HG02970 (cell line): Measurements from ENCODE around the gene GMIP.

Source experiments
- ATAC-seq: cut with Tn5 transposase; IDR thresholded peaks from one replicate; pipeline ENCODE4 v1.9.1; 2021; ENCODE audit warnings: mild to moderate bottlenecking, moderate library complexity, moderate number of reproducible peaks; ENCODE audit not compliant: unreplicated experiment, low FRiP score

The GMIP gene

DNA sequence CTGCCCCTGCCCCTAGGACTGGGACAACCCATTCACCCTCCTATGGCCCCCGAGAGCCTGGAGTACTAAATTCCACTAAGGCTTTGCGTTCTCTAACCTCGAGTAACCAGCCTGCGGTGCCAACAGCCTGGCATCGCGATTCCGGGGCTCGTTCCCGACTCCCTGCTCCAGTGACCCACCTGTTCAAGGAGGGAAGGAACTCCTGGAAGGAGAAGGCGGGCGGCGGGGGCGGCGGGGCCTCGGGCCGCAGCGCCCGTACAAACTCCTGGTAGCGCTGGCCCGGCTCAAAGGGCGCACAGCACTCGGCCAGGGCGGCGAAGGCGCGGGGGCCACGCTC lies 6.3 kb downstream of the GMIP start:
- no peak for ATAC-seq

DNA sequence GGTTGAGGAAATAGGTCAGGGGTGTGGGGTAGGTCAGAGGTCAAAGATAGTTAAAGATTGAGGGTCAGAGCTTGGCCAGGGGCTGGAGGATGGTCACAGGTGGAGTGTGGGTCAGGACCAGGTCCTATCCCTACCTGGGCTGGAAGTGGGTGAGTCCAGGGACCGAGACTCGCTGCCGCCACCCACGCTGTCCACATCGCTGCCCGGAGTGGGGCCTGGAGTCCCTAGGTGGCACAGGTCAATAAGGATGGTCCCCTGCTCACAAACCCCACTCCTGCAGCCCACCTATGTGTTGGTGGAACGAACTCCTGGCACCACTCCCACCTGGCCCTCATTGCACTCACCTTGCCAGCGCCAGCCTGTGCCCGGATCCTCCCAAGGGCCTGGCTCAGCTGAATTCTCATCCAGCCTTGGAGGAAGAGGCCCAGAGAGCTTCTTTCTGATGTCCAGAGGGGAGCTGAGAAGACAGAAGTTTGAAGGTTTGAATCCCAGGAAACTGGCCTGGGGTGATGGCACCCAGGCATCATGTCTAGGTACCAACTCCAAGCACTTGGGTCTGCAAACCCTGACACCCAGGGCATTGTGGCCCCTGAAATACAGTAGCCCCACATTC lies 6.8 kb downstream of the GMIP start:
- no peak for ATAC-seq

DNA sequence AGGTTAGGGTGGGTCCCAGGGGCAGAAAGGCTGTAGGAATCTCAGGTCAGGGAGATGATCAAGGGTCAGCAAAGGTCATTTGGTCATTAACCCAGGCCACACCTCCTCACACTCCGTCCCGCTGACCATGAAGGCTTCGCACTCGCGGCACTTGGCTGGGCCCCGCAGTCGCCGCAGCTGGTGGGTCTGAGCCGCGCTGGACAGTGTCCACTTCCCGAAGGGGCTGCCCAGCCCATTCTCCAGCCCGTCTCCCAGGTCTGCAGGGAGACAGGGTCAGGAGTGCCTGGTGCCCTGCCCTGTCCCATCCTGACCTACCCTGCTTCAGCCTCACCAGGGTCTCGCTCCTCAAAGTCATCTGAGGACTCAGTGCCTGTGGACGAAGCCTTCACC lies 8.1 kb downstream of the GMIP start:
- no peak for ATAC-seq

DNA sequence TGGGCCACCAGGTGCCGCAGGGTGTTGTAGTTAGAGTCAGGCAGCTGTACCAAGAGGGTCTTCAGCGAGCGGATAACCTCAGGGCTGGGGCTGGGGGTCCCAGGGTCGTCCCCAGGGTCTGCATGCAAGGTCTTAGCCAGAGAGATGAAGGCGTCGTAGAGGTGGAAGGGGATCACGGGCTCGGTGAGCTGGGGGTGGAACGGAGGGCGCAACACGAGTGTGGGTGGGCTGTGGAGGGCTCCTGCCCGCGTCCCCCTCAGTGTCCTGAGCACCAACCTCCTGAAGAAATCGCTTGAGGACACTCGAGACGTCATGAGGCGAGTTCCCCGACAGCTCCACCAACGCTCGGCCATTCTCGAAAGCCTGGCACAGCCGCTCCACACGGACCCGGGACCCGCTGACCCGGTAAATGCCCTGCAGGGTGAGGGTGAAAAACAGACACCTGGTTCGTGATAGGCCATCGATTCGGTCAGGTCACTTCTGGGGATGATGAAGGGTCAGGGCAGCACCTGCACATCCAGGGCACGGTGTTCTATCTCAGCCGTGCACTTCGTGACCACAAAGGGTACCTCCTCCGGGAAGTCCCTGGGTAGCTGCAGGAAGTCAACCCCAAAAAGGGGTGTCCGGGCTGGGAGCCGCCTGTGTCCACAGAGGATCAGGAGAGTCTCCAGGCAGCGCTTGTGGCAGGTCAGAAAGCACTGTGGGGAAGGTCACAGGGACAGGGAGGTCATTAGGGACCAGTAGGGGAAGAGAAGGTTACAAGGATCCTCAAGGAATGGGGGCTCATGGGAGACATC lies 8.7 kb downstream of the GMIP start:
- no peak for ATAC-seq

DNA sequence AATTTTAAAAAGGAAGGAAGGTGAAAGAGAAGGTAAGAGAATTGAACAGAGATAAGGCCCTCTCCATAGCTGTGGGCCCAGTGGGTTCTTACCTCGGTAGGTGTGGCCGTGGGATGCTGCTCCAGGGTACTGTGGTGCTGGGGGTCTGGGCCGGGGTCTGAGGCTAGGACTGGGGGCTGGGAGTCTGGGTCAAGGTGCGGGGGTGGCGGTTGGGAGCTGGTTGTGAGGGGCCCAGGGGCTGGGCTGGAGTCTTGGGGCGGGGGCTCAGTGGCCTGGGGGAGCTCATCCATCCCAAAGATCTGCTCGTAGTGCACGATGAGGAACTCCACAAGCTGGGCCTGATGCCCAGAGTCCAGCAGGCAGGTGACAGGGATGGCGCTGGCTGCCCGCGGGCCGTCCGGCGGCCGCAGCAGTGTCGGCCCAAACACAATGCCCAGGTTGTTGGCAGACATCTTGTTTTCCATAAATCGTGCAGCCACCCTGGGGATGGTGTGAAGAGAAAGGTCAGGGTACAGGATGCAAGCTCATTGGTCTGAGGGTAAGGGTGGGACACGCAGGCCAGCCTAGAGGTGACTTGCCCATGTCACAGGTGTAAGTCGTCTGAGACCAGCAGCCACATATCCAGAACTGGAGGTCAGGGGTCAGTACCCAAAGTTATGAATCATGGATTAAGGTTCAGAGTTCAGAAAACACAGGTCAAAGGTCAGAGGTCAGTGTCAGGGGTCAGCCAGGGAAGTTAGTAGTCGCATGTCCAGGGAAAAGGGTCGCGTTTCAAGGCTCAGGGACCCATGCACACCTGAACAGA lies 9.5 kb downstream of the GMIP start:
- ATAC-seq = no peak

DNA sequence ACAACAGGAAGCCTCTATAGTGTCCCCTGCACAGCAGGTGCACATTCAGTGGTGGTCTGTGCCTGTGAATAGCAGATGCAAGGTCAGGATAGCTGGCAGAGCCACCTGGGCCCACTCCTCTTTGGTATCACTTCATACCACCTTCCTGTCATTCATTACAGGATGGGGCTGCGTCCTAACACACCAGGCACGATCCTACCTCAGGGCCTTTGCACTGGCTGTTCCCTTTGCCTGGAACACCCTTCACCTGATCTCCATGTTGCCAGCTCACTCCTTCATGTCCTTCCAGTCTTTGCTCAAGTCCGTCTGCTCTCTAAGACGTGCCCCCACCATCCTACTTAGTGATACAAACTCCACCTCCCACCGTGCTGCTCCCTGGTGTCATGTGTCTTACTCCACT lies 10.8 kb downstream of the GMIP start:
- ATAC-seq = no peak

DNA sequence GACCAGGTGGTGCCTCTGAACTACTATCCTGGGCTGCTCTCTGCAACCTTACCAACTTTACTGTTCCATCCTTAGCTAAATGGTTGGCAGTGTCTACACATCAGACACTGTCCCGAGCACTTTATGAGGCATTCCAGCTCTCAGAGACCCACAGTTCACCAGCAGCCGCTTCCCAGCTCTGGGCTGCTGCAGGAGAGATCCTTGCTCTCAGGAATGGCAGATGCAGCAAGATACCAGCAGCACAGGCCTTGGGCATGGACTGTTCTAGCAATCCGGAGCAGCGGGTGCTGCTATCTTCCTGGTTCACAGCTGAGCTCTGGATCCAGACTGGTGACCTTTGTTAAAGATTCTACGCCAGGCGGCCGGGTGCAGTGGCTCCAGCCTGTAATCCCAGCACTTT lies 12.1 kb downstream of the GMIP start:
- no peak for ATAC-seq

DNA sequence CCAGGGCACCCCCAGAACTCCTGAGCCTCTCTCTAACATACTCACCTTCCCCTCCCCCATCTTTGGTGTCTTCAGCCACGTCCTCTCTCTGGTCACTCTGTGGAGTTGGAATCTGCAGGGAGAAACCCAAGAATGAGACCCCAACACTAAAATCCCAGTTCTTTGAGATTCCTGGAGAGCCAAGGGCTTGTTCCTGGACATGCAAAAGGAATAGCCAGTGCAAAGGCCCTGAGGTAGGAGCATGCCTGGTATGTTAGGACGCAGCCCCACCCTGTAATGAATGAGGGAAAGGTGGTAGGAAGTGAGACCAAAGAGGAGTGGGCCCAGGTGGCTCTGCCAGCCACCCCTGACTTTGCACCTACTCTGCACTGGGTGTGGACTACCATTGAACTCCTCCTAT lies 13.0 kb downstream of the GMIP start:
- ATAC-seq = no peak

DNA sequence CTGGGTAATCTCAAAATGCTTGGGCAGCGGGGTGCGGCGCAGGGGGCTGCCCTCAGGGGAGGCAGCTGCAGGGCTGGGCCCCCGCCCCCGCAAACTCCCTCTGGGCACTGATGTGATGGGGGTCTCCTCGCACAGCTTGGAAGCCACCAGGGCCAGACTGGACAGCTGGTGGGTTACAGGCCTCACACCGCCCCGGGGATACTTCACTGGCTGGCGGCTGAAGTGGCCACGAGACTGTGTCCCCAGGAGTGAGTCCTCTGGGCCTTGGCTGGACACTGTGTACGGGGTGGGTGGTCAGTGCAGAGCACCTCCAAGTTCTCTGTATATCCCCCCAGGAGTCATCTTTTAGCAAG lies 13.4 kb downstream of the GMIP start:
- no peak for ATAC-seq

DNA sequence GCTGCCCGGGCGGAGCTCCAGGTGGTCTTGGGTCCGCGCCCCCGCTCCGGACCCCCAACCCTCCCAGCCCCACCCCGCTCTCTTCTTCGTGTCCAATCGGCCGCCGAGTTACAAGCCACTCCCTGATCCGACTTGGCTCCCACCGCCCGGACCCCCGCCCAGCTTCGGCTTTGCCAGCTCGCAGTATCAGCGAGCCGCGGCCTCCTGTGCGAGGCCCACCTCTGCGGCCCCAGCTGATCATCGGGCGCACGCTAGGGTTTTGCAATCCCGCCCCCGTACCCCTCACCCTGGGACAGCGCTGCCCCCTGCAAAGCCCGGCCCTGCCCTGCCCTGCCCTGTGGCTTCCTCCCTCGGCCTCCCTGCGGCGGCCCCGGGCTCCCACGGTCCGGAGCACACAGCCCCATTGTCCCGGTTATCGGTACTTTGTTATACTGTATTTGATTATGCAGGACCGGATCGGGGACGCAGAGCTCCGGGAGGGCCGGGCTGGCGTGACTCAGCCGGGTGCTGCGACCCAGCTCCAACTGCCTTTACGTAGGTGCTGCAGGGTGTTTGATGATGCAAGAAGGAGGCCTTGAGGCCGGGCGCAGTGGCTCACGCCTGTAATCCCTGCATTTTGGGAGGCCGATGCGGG lies 14.8 kb downstream of the GMIP start:
- no peak for ATAC-seq

DNA sequence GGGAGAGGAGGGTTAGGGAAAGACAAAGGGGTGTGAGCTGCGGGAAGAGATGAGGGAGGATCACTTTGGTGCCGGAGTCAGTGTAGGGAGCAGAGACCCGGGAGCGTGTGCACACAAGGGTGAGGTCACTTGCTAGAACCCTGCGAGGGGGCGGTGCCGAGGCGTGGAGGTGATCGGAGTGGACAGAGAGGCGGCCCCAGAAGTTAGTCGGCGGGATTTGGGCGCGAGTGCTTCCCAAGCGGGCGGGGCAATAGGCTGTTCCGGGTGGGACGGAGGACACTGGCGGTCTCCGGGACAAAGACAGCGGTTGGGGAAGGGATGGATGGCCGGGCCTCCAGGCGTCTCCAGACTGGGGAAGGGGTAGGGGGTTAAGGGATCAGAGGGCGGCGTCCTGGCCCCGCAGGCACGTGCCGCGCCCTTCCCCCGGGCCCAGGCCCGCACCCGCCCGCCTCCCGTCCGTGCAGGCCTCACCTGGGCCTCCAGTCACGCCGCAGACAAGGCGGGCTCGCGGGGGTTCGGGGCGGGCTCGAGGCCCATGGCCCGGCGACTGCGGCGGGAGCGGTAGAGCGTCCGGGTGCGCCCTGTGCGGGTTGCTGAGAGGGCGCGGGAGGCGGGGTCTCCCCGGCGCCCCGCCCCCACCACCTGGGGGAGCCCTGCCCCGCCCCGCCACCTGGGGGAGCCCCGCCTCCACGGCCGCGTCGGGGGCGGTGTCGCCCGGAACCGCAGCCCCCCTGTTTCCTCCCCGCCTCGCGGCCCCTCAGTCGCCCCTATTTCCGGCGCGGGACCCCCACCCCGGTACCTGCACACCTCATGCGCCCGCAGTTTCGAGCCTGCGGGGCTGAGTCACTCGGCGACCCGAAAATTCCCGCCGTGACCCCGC lies 15.6 kb downstream of the GMIP start, which contains the start of gene LPAR2:
LPAR2 (minus strand) TSS at position 600 of the 880 bp plus-strand sequence. CDS start 945 bp downstream, outside the sequence.
- no peak for ATAC-seq

DNA sequence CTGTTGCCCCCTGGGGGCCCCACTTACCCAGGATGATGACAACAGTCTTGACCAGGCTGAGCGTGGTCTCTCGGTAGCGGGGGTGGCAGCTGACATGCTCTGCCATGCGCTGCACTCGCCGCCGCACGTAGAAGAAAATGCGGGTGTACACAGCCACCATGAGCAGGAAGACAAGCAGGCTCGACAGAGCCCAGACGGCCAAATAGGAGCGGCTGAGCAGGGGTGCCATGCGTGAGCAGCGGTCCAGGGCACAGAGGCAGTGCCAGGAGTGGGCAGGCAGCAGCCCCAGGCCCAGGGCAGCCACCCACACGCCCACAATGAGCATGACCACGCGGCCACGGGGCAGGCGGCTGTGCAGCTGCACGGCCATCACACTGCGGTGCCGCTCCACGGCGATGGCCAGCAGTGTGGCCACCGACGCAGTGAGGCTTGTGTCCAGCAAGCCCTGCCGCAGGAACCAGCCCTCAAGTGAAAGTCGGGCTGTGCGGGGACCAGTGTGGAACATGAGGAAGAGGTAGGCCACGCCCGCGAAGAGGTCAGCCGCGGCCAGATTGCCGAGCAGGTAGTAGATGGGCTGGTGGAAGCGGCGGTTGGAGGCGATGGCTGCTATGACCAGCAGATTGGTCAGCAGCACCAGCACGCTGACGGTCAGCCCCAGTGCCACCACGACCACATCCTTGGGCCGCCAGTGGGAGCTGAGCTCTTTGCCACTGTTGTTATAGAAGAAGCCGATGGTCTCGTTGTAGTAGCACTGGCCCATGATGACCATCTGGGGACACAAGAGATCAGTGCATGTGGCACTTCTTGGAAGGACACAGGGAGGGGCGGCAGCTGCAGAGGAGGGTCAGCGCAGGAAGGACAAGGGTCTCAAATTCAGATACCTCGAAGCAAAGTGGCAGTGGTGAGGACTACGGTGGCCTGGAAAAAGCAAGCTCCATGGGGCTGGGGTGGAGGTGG lies 16.7 kb downstream of the GMIP start:
- ATAC-seq = no peak

DNA sequence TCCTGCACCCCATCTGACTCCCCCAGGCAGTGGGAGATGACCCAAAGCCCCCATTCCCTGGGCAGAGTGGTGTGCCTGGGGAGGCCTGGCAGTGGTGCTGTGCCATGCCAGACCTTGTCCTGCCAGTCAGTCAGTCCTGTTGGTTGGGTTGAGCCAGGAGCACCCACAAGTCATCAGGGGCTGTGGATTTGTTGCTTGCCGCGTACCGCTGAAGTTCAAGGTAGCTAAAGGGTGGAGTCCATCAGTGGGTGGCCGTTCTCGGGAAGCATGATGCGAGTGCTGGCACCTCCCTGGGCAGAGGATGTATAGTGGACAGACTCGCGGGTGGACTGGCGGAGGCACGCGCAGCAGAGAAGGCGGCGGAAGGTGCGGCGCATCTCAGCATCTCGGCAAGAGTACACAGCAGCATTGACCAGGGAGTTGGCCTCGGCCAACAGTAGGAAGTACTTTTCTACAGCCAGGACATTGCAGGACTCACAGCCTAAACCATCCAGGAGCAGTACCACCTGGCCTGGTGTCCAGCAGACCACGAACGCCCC lies 19.4 kb downstream of the GMIP start:
- ATAC-seq = no peak

DNA sequence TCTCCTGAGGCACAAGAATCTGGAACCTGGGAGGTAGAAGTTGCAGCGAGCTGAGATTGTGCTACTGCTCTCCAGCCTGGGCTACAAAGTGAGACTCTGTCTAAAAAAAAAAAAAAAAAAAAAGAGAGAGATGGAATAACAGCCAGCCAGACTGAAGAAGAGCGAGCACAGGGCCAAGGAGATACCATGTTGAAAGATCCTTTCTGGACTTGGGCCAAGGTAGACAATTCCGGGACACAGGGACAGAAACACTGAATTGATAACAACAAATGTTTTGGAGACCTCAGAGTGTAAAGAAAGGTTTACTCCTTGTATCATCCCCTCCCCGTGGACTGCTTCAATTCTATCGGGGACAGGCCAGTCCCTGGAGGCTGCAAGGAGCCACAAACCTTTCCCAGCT lies 20.1 kb downstream of the GMIP start:
- no peak for ATAC-seq

DNA sequence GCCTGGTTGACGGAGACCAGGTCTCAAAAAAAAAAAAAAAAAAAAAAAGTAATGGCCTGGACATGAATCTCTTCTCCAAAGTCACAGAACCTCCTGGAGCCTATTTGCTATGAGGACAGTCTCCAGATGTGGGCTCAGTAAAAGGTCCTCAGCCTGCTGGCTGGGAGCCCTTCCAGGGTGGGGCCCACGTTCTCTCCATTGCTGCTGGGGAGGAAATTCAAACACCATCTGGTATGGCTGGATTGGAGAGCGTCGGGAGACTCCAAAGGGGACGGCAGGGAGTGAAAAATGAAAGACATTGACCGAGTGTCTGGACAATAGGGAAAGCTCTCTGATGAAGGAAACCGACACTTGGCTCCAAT lies 23.6 kb downstream of the GMIP start:
- no peak for ATAC-seq

DNA sequence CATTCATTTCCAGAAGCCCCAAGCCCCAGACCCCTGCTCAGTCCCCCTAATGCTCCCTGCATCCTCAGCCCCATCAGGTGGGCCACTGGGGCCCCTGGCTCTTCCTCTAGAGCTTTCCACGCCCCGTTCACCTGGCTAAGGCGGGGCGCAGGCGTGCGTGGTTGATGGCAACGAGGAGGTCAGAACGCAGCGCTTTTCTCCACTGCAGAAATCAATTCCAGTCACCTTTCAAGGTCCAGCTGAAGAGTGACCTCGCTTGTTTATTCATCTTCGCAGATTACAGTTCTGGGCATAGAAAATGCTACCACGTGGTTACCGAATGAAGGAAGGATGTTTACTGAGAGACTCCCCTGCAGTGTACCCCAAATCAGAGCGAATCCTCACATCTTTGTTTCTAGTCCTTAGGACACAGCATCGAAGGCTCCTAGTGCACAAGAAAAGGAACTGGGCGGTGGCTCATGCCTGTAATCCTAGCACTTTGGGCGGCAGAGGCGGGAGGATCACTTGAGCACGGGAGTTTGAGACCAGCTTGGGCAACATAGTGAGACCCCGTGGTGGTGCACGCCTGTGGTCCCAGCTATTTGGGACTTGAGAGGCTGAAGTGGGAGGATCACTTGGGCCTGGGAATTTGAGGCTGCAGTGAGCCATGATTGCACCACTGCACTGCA lies 24.1 kb downstream of the GMIP start:
- no peak for ATAC-seq

DNA sequence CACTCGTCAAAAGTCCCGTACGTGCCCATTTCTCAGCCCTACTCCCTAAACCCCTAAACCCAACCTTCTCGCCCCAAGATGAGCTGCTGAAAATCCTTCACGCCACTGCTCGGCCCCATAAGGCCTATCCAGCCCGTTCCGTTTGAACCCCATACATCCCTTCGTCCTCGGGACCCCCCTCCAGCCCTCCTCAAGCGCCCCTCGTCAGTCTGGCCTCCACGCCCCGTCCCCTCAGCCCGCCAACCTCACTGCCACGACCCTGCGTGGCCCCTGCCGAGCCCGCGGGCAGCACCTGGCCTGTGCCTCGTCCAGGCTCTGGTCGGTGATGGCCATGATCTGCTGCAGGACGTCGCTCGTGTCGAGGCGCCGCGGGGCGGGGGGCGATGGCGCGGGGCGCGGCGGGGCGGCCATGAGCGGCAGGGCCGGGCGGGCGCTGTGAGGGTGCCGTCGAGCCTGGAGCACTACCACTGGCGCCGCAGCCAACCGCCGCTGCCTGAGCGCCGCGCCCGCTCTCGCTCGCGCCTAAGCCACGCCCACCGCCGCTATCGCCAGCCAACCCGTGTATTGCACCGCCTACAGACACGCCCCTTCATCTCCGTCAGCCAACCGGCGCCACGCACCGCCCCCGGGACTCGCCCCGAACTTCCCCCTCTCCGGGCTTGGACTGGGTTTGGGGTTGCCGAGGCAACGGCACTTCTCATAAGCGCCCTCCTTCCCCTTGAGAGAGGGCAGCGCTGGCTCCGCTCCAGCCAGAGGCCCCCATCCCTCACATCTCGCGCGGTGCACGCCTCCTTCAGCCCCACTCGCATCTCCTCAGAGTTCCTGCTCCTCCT lies 25.0 kb downstream of the GMIP start, which contains the start of gene PBX4:
PBX4 (minus strand) TSS at position 469 of the 833 bp plus-strand sequence; CDS start at position 411, 58 bp downstream.
- peak; percentile 85 for ATAC-seq
